Loucy (cell line): ENCODE results near the gene ZSWIM5.

Experiments used
- H2AFZ ChIP-seq: fragments of 200-600 bp; sonication (generic); 2 replicates; pipeline ENCODE4 v1.6.0; 2016; ENCODE audit warnings: antibody characterized with exemption, mild to moderate bottlenecking, low read length, moderate library complexity
- H3F3A ChIP-seq: fragments of 200-600 bp; 2 replicates; pipeline ENCODE4 v1.6.0; 2016; ENCODE audit warnings: antibody characterized with exemption, low read depth, mild to moderate bottlenecking
- H3K27me3 ChIP-seq: fragments of 200-600 bp; sonication (generic); 2 replicates; pipeline ENCODE4 v1.6.1; 2014; ENCODE audit warnings: low read length, mild to moderate bottlenecking; ENCODE audit not compliant: insufficient read depth, poor library complexity, severe bottlenecking
- H3K36me3 ChIP-seq: fragments of 200-600 bp; sonication (generic); 2 replicates; pipeline ENCODE4 v1.6.1; 2016; ENCODE audit warnings: low read length; ENCODE audit not compliant: insufficient read depth
- H3K4me1 ChIP-seq: fragments of 200-600 bp; sonication (generic); 2 replicates; pipeline ENCODE4 v1.5.1; 2014; ENCODE audit warnings: low read length, mild to moderate bottlenecking; ENCODE audit not compliant: insufficient read depth, poor library complexity, severe bottlenecking
- H3K4me2 ChIP-seq: fragments of 200-600 bp; sonication (generic); 2 replicates; pipeline ENCODE4 v1.6.0; 2014; ENCODE audit warnings: antibody characterized with exemption, low read length, low read depth, mild to moderate bottlenecking; ENCODE audit not compliant: poor library complexity, severe bottlenecking
- H3K4me3 ChIP-seq: fragments of 200-600 bp; sonication (generic); 2 replicates; pipeline ENCODE4 v1.5.1; 2014; ENCODE audit warnings: low read length, mild to moderate bottlenecking, mixed read lengths; ENCODE audit not compliant: poor library complexity, severe bottlenecking
- H3K79me2 ChIP-seq: fragments of 200-600 bp; sonication (generic); 2 replicates; pipeline ENCODE4 v1.6.1; 2014; ENCODE audit warnings: low read length; ENCODE audit not compliant: insufficient read depth
- H3K9ac ChIP-seq: fragments of 200-600 bp; sonication (generic); 2 replicates; pipeline ENCODE4 v1.6.0; 2014; ENCODE audit warnings: mild to moderate bottlenecking, low read depth, low read length, moderate library complexity; ENCODE audit not compliant: poor library complexity, severe bottlenecking
- H3K9me2 ChIP-seq: fragments of 200-600 bp; sonication (generic); replicated peaks from 2 replicates; pipeline ENCODE4 v1.6.1; 2016; ENCODE audit warnings: low read depth, low read length, mixed read lengths
- H3K9me3 ChIP-seq: fragments of 200-600 bp; sonication (generic); 2 replicates; pipeline ENCODE4 v1.6.1; 2014; ENCODE audit warnings: mild to moderate bottlenecking, antibody characterized with exemption, low read length, low read depth; ENCODE audit not compliant: insufficient read depth
- H4K20me1 ChIP-seq: fragments of 200-600 bp; sonication (generic); 2 replicates; pipeline ENCODE4 v1.6.0; 2014; ENCODE audit warnings: antibody characterized with exemption, low read length, mild to moderate bottlenecking; ENCODE audit not compliant: insufficient read depth, poor library complexity, severe bottlenecking
- CTCF ChIP-seq: fragments of 200-600 bp; sonication (generic); conservative IDR thresholded peaks from 2 replicates; pipeline ENCODE4 v1.5.1; 2014; ENCODE audit warnings: mild to moderate bottlenecking, antibody characterized with exemption, low read length
- EZH2phosphoT487 ChIP-seq: fragments of 200-600 bp; IDR thresholded peaks from 2 replicates; pipeline ENCODE4 v1.6.1; 2018; ENCODE audit warnings: antibody characterized with exemption, mild to moderate bottlenecking, moderate library complexity, borderline replicate concordance

ZSWIM5 gene

GRCh38 chr1:45005761-45006160 is 200.6 kb downstream of the ZSWIM5 start:
- H3K27me3 ChIP-seq, result no peaks in the 10 kb centered on the region
- peaks cover 19% of the 10 kb centered on the region; the same call in 1 of the 2 replicates for H3K36me3 ChIP-seq
- no peak overlapping the region for H2AFZ ChIP-seq

GRCh38 chr1:45004281-45004920 is 202.0 kb downstream of the ZSWIM5 start:
- Histone ChIP-seq H3K4me1 (peaks cover 4% of the 10 kb centered on the region), H3K79me2 (no peaks in the 10 kb centered on the region), H3K4me2 (no peak overlapping the region), H2AFZ (no peak overlapping the region), H3K4me3 (no peak overlapping the region), H3K36me3 (peaks cover 19% of the 10 kb centered on the region; the same call in 1 of the 2 replicates), H3K9me3 (no peaks in the 10 kb centered on the region), H4K20me1 (no peaks in the 10 kb centered on the region), H3F3A (no peaks in the 10 kb centered on the region), H3K9me2 (no peaks in the 10 kb centered on the region), H3K27me3 (no peaks in the 10 kb centered on the region), H3K9ac (no peak overlapping the region)
- TF ChIP-seq EZH2phosphoT487 (no peak), CTCF (no peak)

More at GRCh38 chr1:45005761-45006160, 200.6 kb downstream of the ZSWIM5 start:
- Histone ChIP-seq H3K4me1 (peaks cover 12% of the 10 kb centered on the region), H3K9me3 (no peaks in the 10 kb centered on the region), H3K9me2 (no peaks in the 10 kb centered on the region), H3F3A (no peaks in the 10 kb centered on the region), H3K4me2 (no peak overlapping the region), H3K9ac (no peak overlapping the region), H3K79me2 (peaks cover 9% of the 10 kb centered on the region), H3K4me3 (no peak overlapping the region), H4K20me1 (no peaks in the 10 kb centered on the region)
- TF ChIP-seq EZH2phosphoT487 (no peak), CTCF (no peak)

GRCh38 chr1:45003741-45004140 is 202.7 kb downstream of the ZSWIM5 start:
- Histone ChIP-seq H3K4me1 (peaks cover 4% of the 10 kb centered on the region), H3K36me3 (peaks cover 19% of the 10 kb centered on the region; the same call in 1 of the 2 replicates), H2AFZ (no peak overlapping the region), H3F3A (no peaks in the 10 kb centered on the region), H3K9me3 (no peaks in the 10 kb centered on the region), H4K20me1 (no peaks in the 10 kb centered on the region), H3K4me3 (no peak overlapping the region), H3K27me3 (no peaks in the 10 kb centered on the region), H3K9ac (no peak overlapping the region), H3K9me2 (no peaks in the 10 kb centered on the region), H3K79me2 (no peaks in the 10 kb centered on the region), H3K4me2 (no peak overlapping the region)
- TF ChIP-seq CTCF (no peak), EZH2phosphoT487 (no peak)
